Measurements from ENCODE around the gene RRAGB. TPM values are rescaled to one million over a fixed set of nuclear protein-coding genes. Genes with fewer than 3 reads are reported as not detected.
"Not testable (repeated sequence)": the region's sequence is repeated elsewhere in the genome, so short reads cannot be mapped to it uniquely, and the experiment has no call there.

The RRAGB gene
- total RNA-seq, 1 experiment from 2014 or later, result 10.8 TPM

- H3K9me3 Mint-ChIP-seq (ENCODE audit: unreplicated experiment), result no peaks in the 10 kb centered on the region
- Histone ChIP-seq H3K9me3 (no peaks in the 10 kb centered on the region), H3K4me3 (ENCODE audit: low read depth, low read length) (no peak overlapping the region), H3K4me1 (no peaks in the 10 kb centered on the region), H3K27me3 (replicated peaks; ENCODE audit: control insufficient read depth, insufficient read depth, low read length) (no peaks in the 10 kb centered on the region), H3K36me3 (ENCODE audit: control insufficient read depth, insufficient read depth, low read length) (peaks cover 1% of the 10 kb centered on the region; the same call in 1 of the 2 replicates)
- BruUV-seq (replicated peaks), result no TSS peak
- intact Hi-C loops (cut with micrococcal nuclease; ENCODE audit: unreplicated experiment), result no loop called here
- peaks cover 20% of the 10 kb centered on the region for H3K36me3 Mint-ChIP-seq (ENCODE audit: insufficient read depth, unreplicated experiment)
- no peaks in the 10 kb centered on the region for H3K4me1 Mint-ChIP-seq (ENCODE audit: low read depth, unreplicated experiment)
- POLR2A ChIA-PET, result no interaction called here
- no peak for TF ChIP-seq CTCF (IDR thresholded peaks at IDR 0.05; ENCODE audit: insufficient read depth in 1 of 2, low read depth in 1 of 2, low read length in 1 of 2, severe bottlenecking in 1 of 2, unreplicated experiment in 1 of 2)
- no peak overlapping the region for H3K4me3 Mint-ChIP-seq (ENCODE audit: unreplicated experiment)
- H3K27ac Mint-ChIP-seq (ENCODE audit: unreplicated experiment), result no peak overlapping the region
- CTCF ChIA-PET, result no interaction called here
- DNase-seq, result no peak
- no peaks in the 10 kb centered on the region for H3K27me3 Mint-ChIP-seq (ENCODE audit: insufficient read depth, unreplicated experiment)
Observed at GRCh38 chrX:55731826-55732225, 14.3 kb downstream of the RRAGB start.

GRCh38 chrX:55738969-55739368 is 21.4 kb downstream of the RRAGB start:
- Mint-ChIP-seq H3K9me3 (ENCODE audit: unreplicated experiment) (no peaks in the 10 kb centered on the region), H3K27ac (ENCODE audit: unreplicated experiment) (no peak overlapping the region), H3K4me3 (ENCODE audit: unreplicated experiment) (no peak overlapping the region), H3K4me1 (ENCODE audit: low read depth, unreplicated experiment) (no peaks in the 10 kb centered on the region), H3K36me3 (ENCODE audit: insufficient read depth, unreplicated experiment) (peaks cover 14% of the 10 kb centered on the region), H3K27me3 (ENCODE audit: insufficient read depth, unreplicated experiment) (no peaks in the 10 kb centered on the region)
- CTCF ChIA-PET, result no interaction called here
- POLR2A ChIA-PET, result no interaction called here
- Histone ChIP-seq H3K27me3 (replicated peaks; ENCODE audit: control insufficient read depth, insufficient read depth, low read length) (no peaks in the 10 kb centered on the region), H3K36me3 (ENCODE audit: control insufficient read depth, insufficient read depth, low read length) (no peaks in the 10 kb centered on the region), H3K4me3 (ENCODE audit: low read depth, low read length) (no peak overlapping the region), H3K4me1 (no peaks in the 10 kb centered on the region), H3K9me3 (no peaks in the 10 kb centered on the region)
- no peak for DNase-seq
- intact Hi-C loops (cut with micrococcal nuclease; ENCODE audit: unreplicated experiment), result no loop called here
- no TSS peak for BruUV-seq (replicated peaks)
- no peak for TF ChIP-seq CTCF (IDR thresholded peaks at IDR 0.05; ENCODE audit: insufficient read depth in 1 of 2, low read depth in 1 of 2, low read length in 1 of 2, severe bottlenecking in 1 of 2, unreplicated experiment in 1 of 2)

GRCh38 chrX:55742649-55743048 is 25.1 kb downstream of the RRAGB start:
- Mint-ChIP-seq H3K27ac (ENCODE audit: unreplicated experiment) (no peak overlapping the region), H3K27me3 (ENCODE audit: insufficient read depth, unreplicated experiment) (no peaks in the 10 kb centered on the region), H3K4me3 (ENCODE audit: unreplicated experiment) (no peak overlapping the region), H3K36me3 (ENCODE audit: insufficient read depth, unreplicated experiment) (peaks cover 9% of the 10 kb centered on the region), H3K9me3 (ENCODE audit: unreplicated experiment) (no peaks in the 10 kb centered on the region), H3K4me1 (ENCODE audit: low read depth, unreplicated experiment) (no peaks in the 10 kb centered on the region)
- Histone ChIP-seq H3K9me3 (no peaks in the 10 kb centered on the region), H3K27me3 (replicated peaks; ENCODE audit: control insufficient read depth, insufficient read depth, low read length) (no peaks in the 10 kb centered on the region), H3K4me1 (no peaks in the 10 kb centered on the region), H3K36me3 (ENCODE audit: control insufficient read depth, insufficient read depth, low read length) (no peaks in the 10 kb centered on the region), H3K4me3 (ENCODE audit: low read depth, low read length) (no peak overlapping the region)
- no peak for TF ChIP-seq CTCF (IDR thresholded peaks at IDR 0.05; ENCODE audit: insufficient read depth in 1 of 2, low read depth in 1 of 2, low read length in 1 of 2, severe bottlenecking in 1 of 2, unreplicated experiment in 1 of 2)
- no TSS peak for BruUV-seq (replicated peaks)
- ChIA-PET CTCF (no interaction called here), POLR2A (no interaction called here)
- no peak for DNase-seq
- intact Hi-C loops (cut with micrococcal nuclease; ENCODE audit: unreplicated experiment), result no loop called here

GRCh38 chrX:55748463-55748862 is 30.9 kb downstream of the RRAGB start:
- H3K9me3 Mint-ChIP-seq (ENCODE audit: unreplicated experiment); BruUV-seq (replicated peaks); POLR2A ChIA-PET; H3K27me3 ChIP-seq (replicated peaks; ENCODE audit: control insufficient read depth, insufficient read depth, low read length); H3K27me3 Mint-ChIP-seq (ENCODE audit: insufficient read depth, unreplicated experiment); CTCF ChIA-PET; H3K4me3 Mint-ChIP-seq (ENCODE audit: unreplicated experiment); DNase-seq; intact Hi-C loops (cut with micrococcal nuclease; ENCODE audit: unreplicated experiment); H3K4me3 ChIP-seq (ENCODE audit: low read depth, low read length); H3K4me1 ChIP-seq; H3K36me3 Mint-ChIP-seq (ENCODE audit: insufficient read depth, unreplicated experiment); H3K4me1 Mint-ChIP-seq (ENCODE audit: low read depth, unreplicated experiment); H3K36me3 ChIP-seq (ENCODE audit: control insufficient read depth, insufficient read depth, low read length); H3K9me3 ChIP-seq; H3K27ac Mint-ChIP-seq (ENCODE audit: unreplicated experiment): not testable (repeated sequence)
